Posterior cingulate gyrus (tissue), 11 donors: ENCODE data around the gene B3GNT3.
A peak's percentile ranks its signal among the peaks of the same experiment; 100 is the strongest.
"Not testable (repeated sequence)": the region's sequence is repeated elsewhere in the genome, so short reads cannot be mapped to it uniquely, and the experiment has no call there.

Experiments
- DNase-seq, 10 donors: peaks; one replicate each; pipeline versions ENCODE4 v3.0.0 to v3.0.0-alpha.2; 2020 to 2021; ENCODE audit warnings: mixed read lengths in 3 of 10
- intact Hi-C: fragments of 100-400 bp; cut with DNase I; formaldehyde crosslinking; loops from one replicate; pipeline ENCODE4 v1.15.1; 2023

B3GNT3 gene

GRCh38 chr19:17795495-17795856, 538 bp downstream of the B3GNT3 start:
- no peak for DNase-seq
- intact Hi-C loops, result no loop called here

- DNase-seq, result no peak
- intact Hi-C loops, result no loop called here
Observed at GRCh38 chr19:17796013-17796837, 1.3 kb downstream of the B3GNT3 start.

- no peak for DNase-seq
- intact Hi-C loops, result no loop called here
Observed at GRCh38 chr19:17796838-17797423, 2.0 kb downstream of the B3GNT3 start.

- no peak for DNase-seq
- intact Hi-C loops, result no loop called here
Observed at GRCh38 chr19:17797424-17798201, 2.7 kb downstream of the B3GNT3 start.

GRCh38 chr19:17798599-17798998, 3.7 kb downstream of the B3GNT3 start:
- intact Hi-C loops, DNase-seq: not testable (repeated sequence)

GRCh38 chr19:17802137-17802858, 7.4 kb downstream of the B3GNT3 start:
- DNase-seq, result no peak
- intact Hi-C loops, result no loop called here

GRCh38 chr19:17803264-17803896, 8.4 kb downstream of the B3GNT3 start:
- intact Hi-C loops, result no loop called here

GRCh38 chr19:17805427-17805826, 10.5 kb downstream of the B3GNT3 start:
- intact Hi-C loops, result no loop called here
- DNase-seq, result no peak

More at GRCh38 chr19:17803264-17803896, 8.4 kb downstream of the B3GNT3 start:
- DNase-seq, result no peak

- no peak for DNase-seq
- intact Hi-C loops, result no loop called here
Observed at GRCh38 chr19:17806945-17807344, 12.0 kb downstream of the B3GNT3 start.

- DNase-seq, result no peak
- intact Hi-C loops, result no loop called here
Observed at GRCh38 chr19:17807731-17808316, 12.9 kb downstream of the B3GNT3 start.

- intact Hi-C loops, result no loop called here
- no peak for DNase-seq
Observed at GRCh38 chr19:17811103-17811502, 16.2 kb downstream of the B3GNT3 start.

GRCh38 chr19:17811681-17812080, 16.7 kb downstream of the B3GNT3 start:
- intact Hi-C loops, result no loop called here
- no peak for DNase-seq

GRCh38 chr19:17812099-17812498, 17.2 kb downstream of the B3GNT3 start:
- no peak for DNase-seq
- intact Hi-C loops, result no loop called here

- no peak for DNase-seq
- intact Hi-C loops, result no loop called here
Observed at GRCh38 chr19:17817668-17818363, 22.9 kb downstream of the B3GNT3 start.

- intact Hi-C loops, result no loop called here
- DNase-seq, result no peak
Observed at GRCh38 chr19:17821190-17821589, 26.3 kb downstream of the B3GNT3 start, which contains the start of gene INSL3. Gene INSL3 (minus strand): TSS chr19:17821519. CDS start chr19:17821506, 13 bp downstream.

GRCh38 chr19:17824339-17824738, 29.4 kb downstream of the B3GNT3 start:
- no peak for DNase-seq
- intact Hi-C loops, result no loop called here

- intact Hi-C loops, result no loop called here
Observed at GRCh38 chr19:17826508-17827056, 31.6 kb downstream of the B3GNT3 start.

GRCh38 chr19:17829855-17830566, 35.1 kb downstream of the B3GNT3 start:
- intact Hi-C loops, result no loop called here
- peak in 7 of 10 donors; percentile 31 to 94 (median 52) for DNase-seq

More at GRCh38 chr19:17826508-17827056, 31.6 kb downstream of the B3GNT3 start:
- no peak for DNase-seq
